Lung (tissue), 12 donors: Measurements from ENCODE around the gene NXN. TPM values are rescaled to one million over a fixed set of nuclear protein-coding genes. Genes with fewer than 3 reads are reported as not detected.
A peak's percentile ranks its signal among the peaks of the same experiment; 100 is the strongest.
"Not testable (repeated sequence)": the region's sequence is repeated elsewhere in the genome, so short reads cannot be mapped to it uniquely, and the experiment has no call there.

Experiments used
- ATAC-seq: fragments of 200-7000 bp; cut with Tn5 transposase; one replicate; pipeline ENCODE4 v1.9.1; 2020; ENCODE audit warnings: moderate number of reproducible peaks; ENCODE audit not compliant: insufficient read depth, low FRiP score
- DNase-seq, 3 donors: peaks; one replicate each; pipeline ENCODE4 v3.0.0-alpha.2; 2013 to 2017
- H3K27ac ChIP-seq, 2 donors: one replicate each; pipeline ENCODE4 v1.5.1; 2013; ENCODE audit warnings: mild to moderate bottlenecking in 2 of 2, moderate library complexity in 2 of 2, control low read depth in 1 of 2, inconsistent platforms in 1 of 2, low read depth in 1 of 2, low read length in 1 of 2
- H3K27me3 ChIP-seq, 3 donors: one replicate each; pipeline ENCODE4 v1.5.1; 2013; ENCODE audit warnings: low read length in 2 of 3; ENCODE audit not compliant: control insufficient read depth in 3 of 3, insufficient read depth in 3 of 3
- H3K36me3 ChIP-seq, 4 donors: one replicate each; pipeline ENCODE4 v1.5.1; 2013; ENCODE audit warnings: low read length in 4 of 4, mild to moderate bottlenecking in 1 of 4, moderate library complexity in 1 of 4; ENCODE audit not compliant: control insufficient read depth in 4 of 4, insufficient read depth in 4 of 4
- H3K4me1 ChIP-seq, 5 donors: one replicate each; pipeline ENCODE4 v1.5.1; 2013; ENCODE audit warnings: low read length in 5 of 5, mild to moderate bottlenecking in 2 of 5, moderate library complexity in 1 of 5; ENCODE audit not compliant: control insufficient read depth in 5 of 5, insufficient read depth in 5 of 5
- H3K4me3 ChIP-seq: one replicate; pipeline ENCODE4 v1.5.1; 2013; ENCODE audit warnings: mild to moderate bottlenecking, control low read depth, moderate library complexity
- H3K9ac ChIP-seq, 2 donors: one replicate each; pipeline ENCODE4 v1.5.1; 2013; ENCODE audit warnings: low read length in 2 of 2, control low read depth in 1 of 2; ENCODE audit not compliant: insufficient read depth in 1 of 2
- H3K9me3 ChIP-seq, 4 donors: one replicate each; pipeline ENCODE4 v1.5.1; 2013; ENCODE audit warnings: low read length in 3 of 4, mild to moderate bottlenecking in 1 of 4, moderate library complexity in 1 of 4; ENCODE audit not compliant: control insufficient read depth in 4 of 4, insufficient read depth in 3 of 4
- WGBS, 2 donors: extraction: QIAGEN DNeasy Blood & Tissue Kit; methylation state at CpG; one replicate each; pipeline ENCODE4 v1.1.7; 2013; 5-methylcytosine and 5-hydroxymethylcytosine counted together
- polyA plus RNA-seq, 2 donors: library from polyadenylated mRNA; stranded (reverse); fragments of 200-250 nt; gene quantifications; one replicate each; pipeline ENCODE4 v1.2.1, GENCODE V29; 2013
- total RNA-seq, 2 donors: library from RNA; depleted of rRNA in 1 of 2; stranded (reverse); fragments of >200 nt in 1 of 2; gene quantifications; one replicate each; pipeline ENCODE4 v1.2.1, GENCODE V29; 2014 to 2021
- TF ChIP-seq, protein P1 (sequence below): IDR thresholded peaks from 2 replicates; pipeline ENCODE4 v1.5.1; 2012; ENCODE audit warnings: mild to moderate bottlenecking; ENCODE audit errors: control extremely low read depth, extremely low read depth
- donor health status: control.
- donor health status: control.
- donor health status: Bipolar disorder and iron deficiency.
- donor health status: healthy.
- donor health status: DM: yes; HTN: yes; CAD: no.

Gene NXN
- total and polyA plus RNA-seq, 4 donors = 17.6 to 57.7 (median 39.9) TPM

DNA sequence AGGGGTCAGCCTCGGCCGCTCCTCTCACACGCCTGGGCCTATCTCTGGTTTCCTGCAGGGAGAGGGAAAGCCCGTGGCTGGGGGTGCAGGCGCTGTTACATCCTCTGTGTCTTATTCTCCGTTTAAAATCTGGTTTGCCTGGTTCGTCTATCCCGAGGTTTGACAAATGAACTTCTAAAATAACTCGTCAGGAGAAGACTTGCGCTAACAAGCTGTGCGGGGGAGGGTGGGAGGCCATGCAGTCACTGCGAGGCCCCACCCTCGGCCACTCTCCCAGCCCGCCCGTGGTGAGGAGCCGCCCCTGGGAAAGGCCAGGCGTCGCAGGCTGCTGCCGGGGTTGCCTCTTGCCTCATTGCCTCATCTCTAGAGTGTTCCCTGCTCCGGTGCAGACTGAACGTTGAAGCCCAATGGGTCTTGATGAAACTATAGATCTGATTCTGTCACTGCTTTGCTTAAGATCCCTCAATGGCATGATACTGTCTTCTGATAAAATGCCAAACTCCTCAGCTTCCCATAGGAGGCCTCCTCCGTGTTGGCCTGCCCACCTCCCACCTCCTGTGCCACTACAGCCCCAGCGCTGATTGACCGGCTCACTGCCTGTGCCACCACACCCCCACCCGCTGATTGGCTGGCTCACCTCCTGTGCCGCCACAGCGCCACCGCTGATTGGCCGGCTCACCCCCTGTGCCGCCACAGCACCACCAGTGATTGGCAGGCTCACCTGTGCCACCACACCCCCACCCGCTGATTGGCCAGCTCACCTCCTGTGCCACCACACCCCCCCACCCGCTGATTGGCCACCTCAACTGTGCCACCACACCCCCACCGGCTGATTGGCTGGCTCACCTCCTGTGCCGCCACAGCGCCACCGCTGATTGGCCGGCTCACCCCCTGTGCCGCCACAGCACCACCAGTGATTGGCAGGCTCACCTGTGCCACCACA, 189.4 kb downstream of the NXN start:
- not testable (repeated sequence) for H3K27ac ChIP-seq, H3K9me3 ChIP-seq, H3K9ac ChIP-seq, H3K4me3 ChIP-seq, ATAC-seq, H3K27me3 ChIP-seq, H3K4me1 ChIP-seq
- whole genome bisulfite sequencing, 2 donors = 80 to 93% methylated on average over 30 to 32 of the region's 38 CpGs
- peak; percentile 29 to 48 (median 40) for DNase-seq
- peaks cover 9 to 27% (median 17%) of the 10 kb centered on the region in 4 donors for H3K36me3 ChIP-seq

DNA sequence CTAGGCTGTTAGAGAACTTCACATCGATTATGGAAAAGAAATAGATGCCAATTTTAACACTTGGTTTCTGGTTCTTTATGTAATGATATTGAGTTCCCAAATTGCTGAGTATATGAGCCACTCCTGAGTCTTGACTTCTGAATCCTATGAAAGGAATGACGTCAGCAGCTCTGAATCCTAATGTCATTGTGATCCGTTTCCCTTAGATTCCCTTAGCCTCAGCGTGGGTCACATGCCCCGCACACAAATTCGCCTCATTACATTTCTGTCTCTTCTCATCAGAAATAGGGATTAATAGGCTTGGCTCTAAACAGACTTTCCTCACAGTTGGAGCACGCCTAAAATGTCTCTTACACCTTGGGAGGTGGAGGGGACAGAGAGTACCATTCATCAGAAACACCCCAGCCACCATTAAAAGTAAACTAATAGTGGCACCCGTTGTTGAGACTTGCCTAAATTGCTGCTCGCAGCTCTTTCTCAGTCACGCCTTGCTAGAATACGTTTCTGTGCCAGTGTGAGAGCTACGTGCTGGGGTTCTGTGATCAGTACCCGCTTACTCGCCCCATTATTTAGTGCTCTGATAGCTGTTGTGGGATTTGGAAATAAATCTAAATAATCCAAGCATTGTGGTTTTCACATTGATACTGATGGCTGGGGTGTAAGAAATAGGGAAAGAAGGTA, 190.3 kb downstream of the NXN start:
- 93 to 95% methylated on average over 14 of the region's 14 CpGs for WGBS, 2 donors
- Histone ChIP-seq H3K27ac (no peak overlapping the region), H3K9me3 (no peaks in the 10 kb centered on the region), H3K4me1 (no peaks in the 10 kb centered on the region), H3K36me3 (peaks cover 9 to 29% (median 19%) of the 10 kb centered on the region in 4 donors), H3K4me3 (no peak overlapping the region), H3K27me3 (no peaks in the 10 kb centered on the region), H3K9ac (no peak overlapping the region)
- DNase-seq (no peak), ATAC-seq (no peak)
- TF ChIP-seq, protein P1, sequence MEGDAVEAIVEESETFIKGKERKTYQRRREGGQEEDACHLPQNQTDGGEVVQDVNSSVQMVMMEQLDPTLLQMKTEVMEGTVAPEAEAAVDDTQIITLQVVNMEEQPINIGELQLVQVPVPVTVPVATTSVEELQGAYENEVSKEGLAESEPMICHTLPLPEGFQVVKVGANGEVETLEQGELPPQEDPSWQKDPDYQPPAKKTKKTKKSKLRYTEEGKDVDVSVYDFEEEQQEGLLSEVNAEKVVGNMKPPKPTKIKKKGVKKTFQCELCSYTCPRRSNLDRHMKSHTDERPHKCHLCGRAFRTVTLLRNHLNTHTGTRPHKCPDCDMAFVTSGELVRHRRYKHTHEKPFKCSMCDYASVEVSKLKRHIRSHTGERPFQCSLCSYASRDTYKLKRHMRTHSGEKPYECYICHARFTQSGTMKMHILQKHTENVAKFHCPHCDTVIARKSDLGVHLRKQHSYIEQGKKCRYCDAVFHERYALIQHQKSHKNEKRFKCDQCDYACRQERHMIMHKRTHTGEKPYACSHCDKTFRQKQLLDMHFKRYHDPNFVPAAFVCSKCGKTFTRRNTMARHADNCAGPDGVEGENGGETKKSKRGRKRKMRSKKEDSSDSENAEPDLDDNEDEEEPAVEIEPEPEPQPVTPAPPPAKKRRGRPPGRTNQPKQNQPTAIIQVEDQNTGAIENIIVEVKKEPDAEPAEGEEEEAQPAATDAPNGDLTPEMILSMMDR = no peak

DNA sequence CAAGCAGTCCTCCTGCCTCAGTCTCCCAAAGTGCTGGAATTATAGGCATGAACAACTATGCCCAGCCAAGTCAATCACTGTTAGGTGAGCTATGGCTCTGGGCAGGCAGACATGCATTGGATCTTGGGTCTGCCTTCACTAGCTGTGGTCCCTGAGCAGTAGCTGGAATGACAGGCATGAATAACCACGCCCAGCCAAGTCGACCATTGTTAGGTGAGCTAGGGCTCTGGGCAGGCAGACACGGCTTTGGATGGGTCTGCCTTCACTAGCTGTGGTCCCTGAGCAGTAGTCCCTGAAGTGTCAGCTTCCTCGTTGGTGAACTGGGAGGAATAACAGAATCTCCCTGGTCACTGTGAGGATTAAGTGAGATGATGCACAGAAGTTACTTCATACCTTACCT, 191.0 kb downstream of the NXN start:
- WGBS, 2 donors = 90 to 91% methylated on average over 4 of the region's 4 CpGs
- no peak for DNase-seq
- Histone ChIP-seq H3K9me3 (no peaks in the 10 kb centered on the region), H3K4me3 (no peak overlapping the region), H3K36me3 (peaks cover 9 to 29% (median 22%) of the 10 kb centered on the region in 4 donors), H3K27ac (no peak overlapping the region), H3K27me3 (no peaks in the 10 kb centered on the region), H3K4me1 (peaks cover 0 to 2% (median 0%) of the 10 kb centered on the region in 5 donors), H3K9ac (no peak overlapping the region)
- TF ChIP-seq, protein P1 = no peak
- ATAC-seq = no peak

DNA sequence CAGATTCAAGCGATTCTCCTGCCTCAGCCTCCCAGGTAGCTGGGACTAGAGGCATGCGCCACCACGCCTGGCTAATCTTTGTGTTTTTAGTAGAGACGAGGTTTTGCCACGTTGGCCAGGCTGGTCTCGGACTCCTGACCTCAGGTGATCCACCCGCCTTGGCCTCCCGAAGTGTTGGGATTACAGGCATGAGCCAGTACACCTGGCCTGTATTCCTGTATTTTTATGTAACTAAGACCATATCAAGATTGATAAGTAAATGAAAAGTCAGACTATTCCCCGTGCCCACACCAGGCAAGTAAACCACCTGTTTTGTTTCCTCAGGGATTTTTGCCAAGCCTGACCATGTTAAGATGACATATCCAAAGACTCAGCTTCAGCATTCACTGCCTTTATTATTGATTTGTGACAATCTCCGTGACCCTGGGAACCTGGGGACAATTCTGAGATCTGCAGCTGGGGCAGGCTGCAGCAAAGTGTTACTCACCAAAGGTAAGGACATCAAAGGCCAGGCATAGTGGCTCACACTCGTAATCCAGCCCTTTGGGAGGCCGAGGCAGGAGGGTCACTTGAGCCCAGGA, 191.8 kb downstream of the NXN start:
- H3K4me1 ChIP-seq = peaks cover 0 to 10% (median 6%) of the 10 kb centered on the region in 5 donors
- H3K9ac ChIP-seq = no peak overlapping the region
- ATAC-seq (no peak), DNase-seq (no peak)
- 92 to 94% methylated on average over 12 of the region's 12 CpGs for WGBS, 2 donors
- H3K36me3 ChIP-seq = peaks cover 9 to 29% (median 22%) of the 10 kb centered on the region in 4 donors
- no peaks in the 10 kb centered on the region for H3K27me3 ChIP-seq
- H3K4me3 ChIP-seq = no peak overlapping the region
- TF ChIP-seq, protein P1 = no peak
- H3K27ac ChIP-seq = no peak overlapping the region
- H3K9me3 ChIP-seq = no peaks in the 10 kb centered on the region

DNA sequence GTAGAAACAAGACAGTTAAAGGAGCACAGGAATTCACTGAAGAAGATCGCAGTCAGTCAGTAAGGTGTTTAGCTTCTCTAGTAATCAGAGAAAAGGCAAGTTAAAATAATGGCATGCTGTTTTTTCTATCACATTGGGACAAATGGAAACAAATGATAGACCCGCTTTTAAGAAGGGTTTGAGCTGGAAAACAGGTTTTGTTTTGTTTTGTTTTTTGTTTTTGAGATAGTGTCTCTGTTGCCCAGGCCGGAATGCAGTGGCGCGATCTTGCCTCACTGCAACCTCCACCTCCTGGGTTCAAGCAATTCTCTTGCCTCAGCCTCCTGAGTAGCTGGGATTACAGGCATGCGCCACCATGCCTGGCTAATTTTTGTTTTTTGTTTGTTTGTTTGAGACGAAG, 193.7 kb downstream of the NXN start:
- not testable (repeated sequence) for H3K4me3 ChIP-seq, H3K9ac ChIP-seq, H3K27ac ChIP-seq, ATAC-seq, H3K9me3 ChIP-seq, DNase-seq, H3K27me3 ChIP-seq
- Histone ChIP-seq H3K4me1 (peaks cover 0 to 16% (median 12%) of the 10 kb centered on the region in 5 donors), H3K36me3 (peaks cover 9 to 23% (median 16%) of the 10 kb centered on the region in 4 donors)
- WGBS, 2 donors = 87 to 96% methylated on average over 7 of the region's 7 CpGs
